ENCODE data around the gene TAS2R40. TPM values are rescaled to one million over a fixed set of nuclear protein-coding genes. Genes with fewer than 3 reads are reported as not detected.
"Not testable (repeated sequence)": the region's sequence is repeated elsewhere in the genome, so short reads cannot be mapped to it uniquely, and the experiment has no call there.

The TAS2R40 gene
- not detected in 2 replicates for total RNA-seq

- no peak for DNase-seq (ENCODE audit: low read depth)
- TF ChIP-seq, protein P1, sequence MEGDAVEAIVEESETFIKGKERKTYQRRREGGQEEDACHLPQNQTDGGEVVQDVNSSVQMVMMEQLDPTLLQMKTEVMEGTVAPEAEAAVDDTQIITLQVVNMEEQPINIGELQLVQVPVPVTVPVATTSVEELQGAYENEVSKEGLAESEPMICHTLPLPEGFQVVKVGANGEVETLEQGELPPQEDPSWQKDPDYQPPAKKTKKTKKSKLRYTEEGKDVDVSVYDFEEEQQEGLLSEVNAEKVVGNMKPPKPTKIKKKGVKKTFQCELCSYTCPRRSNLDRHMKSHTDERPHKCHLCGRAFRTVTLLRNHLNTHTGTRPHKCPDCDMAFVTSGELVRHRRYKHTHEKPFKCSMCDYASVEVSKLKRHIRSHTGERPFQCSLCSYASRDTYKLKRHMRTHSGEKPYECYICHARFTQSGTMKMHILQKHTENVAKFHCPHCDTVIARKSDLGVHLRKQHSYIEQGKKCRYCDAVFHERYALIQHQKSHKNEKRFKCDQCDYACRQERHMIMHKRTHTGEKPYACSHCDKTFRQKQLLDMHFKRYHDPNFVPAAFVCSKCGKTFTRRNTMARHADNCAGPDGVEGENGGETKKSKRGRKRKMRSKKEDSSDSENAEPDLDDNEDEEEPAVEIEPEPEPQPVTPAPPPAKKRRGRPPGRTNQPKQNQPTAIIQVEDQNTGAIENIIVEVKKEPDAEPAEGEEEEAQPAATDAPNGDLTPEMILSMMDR (IDR thresholded peaks at IDR 0.05; ENCODE audit: insufficient read depth, low read depth, low read length) = no peak
- no peak within 1 kb of the TSS for H3K4me3 ChIP-seq (ENCODE audit: low read depth, low read length)
Observed at GRCh38 chr7:143221737-143222136, at the start of gene TAS2R40. Gene TAS2R40 (plus strand): TSS chr7:143222037. CDS start chr7:143222079, 42 bp downstream.

GRCh38 chr7:143172354-143172753, 49.5 kb upstream of the TAS2R40 start:
- H3K4me3 ChIP-seq (ENCODE audit: low read depth, low read length) = no peak overlapping the region
- TF ChIP-seq, protein P1 (IDR thresholded peaks at IDR 0.05; ENCODE audit: insufficient read depth, low read depth, low read length) = no peak
- no peak for DNase-seq (ENCODE audit: low read depth)

DNA sequence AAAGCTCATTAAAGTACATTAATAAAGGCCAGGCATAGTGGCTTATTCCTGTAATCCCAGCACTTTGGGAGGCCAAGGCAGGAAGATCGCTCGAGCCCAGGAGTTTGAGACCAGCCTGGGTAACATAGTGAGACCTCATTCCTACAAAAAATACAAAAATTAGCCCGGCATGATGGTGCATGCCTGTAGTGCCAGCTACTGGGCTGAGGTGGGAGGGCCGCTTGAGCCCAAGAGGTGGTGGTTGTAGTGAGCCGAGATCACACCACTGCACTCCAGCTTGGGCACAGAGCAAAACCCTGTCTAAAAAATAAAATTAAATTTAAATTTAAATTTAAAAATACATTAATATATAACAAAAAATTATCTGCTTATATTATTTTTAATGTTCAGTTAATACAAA, 45.7 kb upstream of the TAS2R40 start:
- TF ChIP-seq, protein P1 (IDR thresholded peaks at IDR 0.05; ENCODE audit: insufficient read depth, low read depth, low read length) = no peak
- no peak for DNase-seq (ENCODE audit: low read depth)
- no peak overlapping the region for H3K4me3 ChIP-seq (ENCODE audit: low read depth, low read length)

DNA sequence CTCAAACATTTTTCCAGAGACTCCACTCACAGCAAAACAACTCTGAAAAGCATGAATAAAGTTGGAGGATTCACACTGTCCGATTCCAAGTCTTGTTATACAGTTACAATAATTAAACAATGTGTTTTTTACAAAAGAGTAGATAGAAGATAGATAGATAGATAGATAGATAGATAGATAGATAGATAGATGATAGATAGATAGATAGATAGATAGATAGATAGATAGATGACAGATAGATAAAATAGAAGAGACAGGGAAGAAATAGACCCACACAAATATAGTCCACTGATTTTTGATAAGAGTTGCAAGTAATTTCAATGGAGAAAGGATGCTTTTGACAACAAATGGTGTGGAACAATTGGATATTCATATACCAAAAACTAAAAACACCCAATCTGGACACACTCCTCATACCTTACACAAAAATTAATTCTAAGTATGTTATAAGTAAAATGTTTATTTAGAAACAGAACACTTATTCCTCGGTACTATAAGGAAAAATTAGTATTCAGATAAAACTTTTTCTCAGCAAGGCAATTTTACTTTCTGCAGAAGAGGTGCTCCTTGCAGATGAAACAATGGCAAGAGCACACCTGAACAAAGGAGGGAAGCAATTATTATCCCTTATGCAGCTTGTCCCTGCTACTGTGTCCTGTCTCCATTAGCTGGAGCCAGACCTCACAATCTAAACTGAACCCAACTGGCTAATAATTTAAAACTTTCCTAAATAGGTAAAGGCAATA, 44.3 kb upstream of the TAS2R40 start:
- TF ChIP-seq, protein P1 (IDR thresholded peaks at IDR 0.05; ENCODE audit: insufficient read depth, low read depth, low read length) = no peak
- H3K4me3 ChIP-seq (ENCODE audit: low read depth, low read length) = no peak overlapping the region
- no peak for DNase-seq (ENCODE audit: low read depth)

- not testable (repeated sequence) for DNase-seq (ENCODE audit: low read depth); H3K4me3 ChIP-seq (ENCODE audit: low read depth, low read length)
Observed at GRCh38 chr7:143180771-143181170, 41.1 kb upstream of the TAS2R40 start.

DNA sequence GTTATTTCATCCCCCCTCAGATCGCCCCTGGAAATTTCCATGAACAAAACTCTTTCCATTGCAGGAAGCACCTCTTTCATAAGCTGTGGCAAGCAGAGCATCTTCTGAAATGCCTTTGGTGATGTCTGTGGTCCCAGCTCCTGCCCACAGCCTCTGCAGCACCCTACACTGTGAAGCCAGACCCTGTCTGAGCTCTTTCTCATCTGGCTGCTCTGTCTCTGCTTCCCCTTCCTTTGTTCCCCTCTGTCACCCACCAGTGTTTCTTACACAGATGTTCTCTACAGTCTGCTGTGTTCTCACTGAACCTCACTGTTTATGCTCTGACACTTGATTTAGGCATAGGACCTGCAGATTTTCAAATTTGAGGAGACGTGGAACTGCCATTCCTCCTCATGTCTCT, 40.5 kb upstream of the TAS2R40 start:
- TF ChIP-seq, protein P1 (IDR thresholded peaks at IDR 0.05; ENCODE audit: insufficient read depth, low read depth, low read length) = no peak
- no peak overlapping the region for H3K4me3 ChIP-seq (ENCODE audit: low read depth, low read length)
- DNase-seq (ENCODE audit: low read depth) = no peak

DNA sequence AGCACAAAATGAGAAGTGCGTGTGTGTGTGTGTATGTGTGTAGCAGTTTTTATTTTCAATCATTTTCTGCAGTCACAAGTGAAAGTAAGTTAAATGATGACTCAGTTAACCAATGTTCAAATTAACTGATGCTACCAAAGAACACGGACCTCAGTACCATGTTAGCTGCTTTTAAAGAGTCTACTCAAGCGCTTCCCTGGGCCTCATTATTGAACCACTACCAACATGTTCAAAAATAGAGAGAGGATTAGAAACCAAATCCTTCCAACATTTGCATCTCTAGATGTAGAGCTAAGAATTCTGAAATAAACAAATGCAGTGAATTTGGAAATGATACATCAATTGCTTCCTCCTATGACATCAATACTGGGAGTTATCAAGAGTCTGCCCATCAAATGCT, 38.8 kb upstream of the TAS2R40 start, which contains the start of gene TAS2R39:
TSS of gene TAS2R39 (plus strand) at position 396 of the 400 bp plus-strand sequence. CDS start at position 396, 0 bp downstream.
- DNase-seq (ENCODE audit: low read depth) = no peak
- TF ChIP-seq, protein P1 (IDR thresholded peaks at IDR 0.05; ENCODE audit: insufficient read depth, low read depth, low read length) = no peak
- no peak within 1 kb of the TSS for H3K4me3 ChIP-seq (ENCODE audit: low read depth, low read length)
